PFSK-1 (cell line): ENCODE measurements around the gene TSPAN5.

Source experiments
- POLR2AphosphoS5 ChIP-seq: IDR thresholded peaks from 2 replicates; pipeline ENCODE4 v1.6.1; 2012; ENCODE audit warnings: low read depth, mild to moderate bottlenecking, control low read depth, low read length, moderate library complexity
- TF ChIP-seq, protein P1 (sequence below), 2 experiments: IDR thresholded peaks; 2 replicates each; pipeline versions ENCODE4 v1.6.1 to v1.8.0; 2011 to 2012; ENCODE audit warnings: low read depth in 2 of 2, low read length in 2 of 2, control low read depth in 1 of 2, inconsistent platforms in 1 of 2, mild to moderate bottlenecking in 1 of 2, moderate library complexity in 1 of 2; ENCODE audit not compliant: insufficient read depth in 1 of 2

DNA sequence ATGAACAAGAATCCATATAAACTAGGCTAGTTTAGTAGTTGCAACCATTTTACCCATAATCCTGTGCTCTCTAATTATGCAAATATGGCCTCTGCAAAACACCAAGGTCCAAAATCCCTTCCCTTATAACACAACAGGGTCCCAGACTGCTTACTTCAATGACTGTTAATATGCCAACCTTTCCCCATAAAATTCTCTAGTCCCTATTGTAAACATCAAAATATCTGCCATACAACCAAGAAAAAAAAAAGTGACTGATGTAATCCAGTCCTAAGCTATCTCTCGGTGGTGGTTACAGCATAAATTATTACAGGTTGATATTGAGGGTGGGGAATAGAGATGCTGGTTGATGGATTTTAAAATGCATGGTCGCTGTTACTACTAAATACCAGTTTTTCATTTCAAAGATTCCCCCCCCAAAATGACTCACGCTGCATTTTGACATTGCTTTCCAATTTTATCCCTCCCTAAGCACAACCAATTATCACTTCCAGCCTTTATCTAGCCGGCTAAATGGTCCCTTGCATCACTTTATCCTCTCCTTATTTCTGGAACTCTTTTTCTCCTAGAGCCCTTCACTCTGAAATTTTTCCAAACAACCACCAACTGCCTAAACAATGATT is 44.8 kb downstream of the TSPAN5 start:
- no peak for TF ChIP-seq POLR2AphosphoS5
- TF ChIP-seq, protein P1, sequence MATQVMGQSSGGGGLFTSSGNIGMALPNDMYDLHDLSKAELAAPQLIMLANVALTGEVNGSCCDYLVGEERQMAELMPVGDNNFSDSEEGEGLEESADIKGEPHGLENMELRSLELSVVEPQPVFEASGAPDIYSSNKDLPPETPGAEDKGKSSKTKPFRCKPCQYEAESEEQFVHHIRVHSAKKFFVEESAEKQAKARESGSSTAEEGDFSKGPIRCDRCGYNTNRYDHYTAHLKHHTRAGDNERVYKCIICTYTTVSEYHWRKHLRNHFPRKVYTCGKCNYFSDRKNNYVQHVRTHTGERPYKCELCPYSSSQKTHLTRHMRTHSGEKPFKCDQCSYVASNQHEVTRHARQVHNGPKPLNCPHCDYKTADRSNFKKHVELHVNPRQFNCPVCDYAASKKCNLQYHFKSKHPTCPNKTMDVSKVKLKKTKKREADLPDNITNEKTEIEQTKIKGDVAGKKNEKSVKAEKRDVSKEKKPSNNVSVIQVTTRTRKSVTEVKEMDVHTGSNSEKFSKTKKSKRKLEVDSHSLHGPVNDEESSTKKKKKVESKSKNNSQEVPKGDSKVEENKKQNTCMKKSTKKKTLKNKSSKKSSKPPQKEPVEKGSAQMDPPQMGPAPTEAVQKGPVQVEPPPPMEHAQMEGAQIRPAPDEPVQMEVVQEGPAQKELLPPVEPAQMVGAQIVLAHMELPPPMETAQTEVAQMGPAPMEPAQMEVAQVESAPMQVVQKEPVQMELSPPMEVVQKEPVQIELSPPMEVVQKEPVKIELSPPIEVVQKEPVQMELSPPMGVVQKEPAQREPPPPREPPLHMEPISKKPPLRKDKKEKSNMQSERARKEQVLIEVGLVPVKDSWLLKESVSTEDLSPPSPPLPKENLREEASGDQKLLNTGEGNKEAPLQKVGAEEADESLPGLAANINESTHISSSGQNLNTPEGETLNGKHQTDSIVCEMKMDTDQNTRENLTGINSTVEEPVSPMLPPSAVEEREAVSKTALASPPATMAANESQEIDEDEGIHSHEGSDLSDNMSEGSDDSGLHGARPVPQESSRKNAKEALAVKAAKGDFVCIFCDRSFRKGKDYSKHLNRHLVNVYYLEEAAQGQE (IDR thresholded peaks at IDR 0.05; ENCODE audit: insufficient read depth in 1 of 2, low read depth in 2 of 2, low read length in 2 of 2): no peak
